NCI-H526 treated with DMSO at 0.1 percent for 48 hours (cell line): ENCODE measurements around the gene B9D1.

Experiments
- DNase-seq: peaks from one replicate; lab custom pipeline; 2025; lab: John Stamatoyannopoulos, UW

Gene B9D1

GRCh38 chr17:19320876-19321275, 41.6 kb downstream of the B9D1 start:
- DNase-seq: no peak

DNA sequence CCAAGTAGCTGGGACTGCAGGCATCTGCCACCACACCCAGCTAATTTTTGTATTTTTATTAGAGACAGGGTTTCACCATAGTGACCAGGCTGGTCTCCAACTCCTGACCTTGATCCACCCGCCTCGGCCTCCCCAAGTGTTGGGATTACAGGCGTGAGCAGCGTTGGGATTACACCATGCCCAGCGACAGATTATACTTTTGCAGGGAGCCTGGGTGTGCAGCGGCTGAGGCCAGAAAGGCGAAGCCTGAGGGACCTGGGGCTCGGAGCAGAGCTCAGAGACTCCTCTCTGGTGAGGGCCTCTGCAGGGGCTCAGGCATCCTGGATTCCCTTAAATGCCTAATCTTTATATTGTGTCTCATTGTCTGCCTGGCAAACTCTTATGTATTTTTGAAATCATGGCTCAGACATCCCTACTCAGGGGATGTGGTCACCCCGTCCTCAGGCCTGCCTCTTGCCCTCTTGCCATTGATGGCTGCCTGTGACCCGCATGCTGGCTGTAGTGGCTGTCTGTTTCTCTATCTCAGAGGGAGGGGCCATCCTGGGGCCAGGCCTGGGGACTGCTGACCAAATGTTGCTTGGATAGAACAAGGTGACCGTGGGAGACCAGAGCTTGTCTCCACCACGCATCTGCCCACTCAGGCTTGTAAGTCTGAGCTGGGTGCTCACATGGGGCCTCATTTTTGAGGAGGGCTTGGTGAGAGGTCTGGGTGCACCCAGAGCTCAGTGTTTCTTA, 42.6 kb downstream of the B9D1 start:
- DNase-seq: no peak

GRCh38 chr17:19318611-19319010, 43.9 kb downstream of the B9D1 start:
- DNase-seq: no peak

DNA sequence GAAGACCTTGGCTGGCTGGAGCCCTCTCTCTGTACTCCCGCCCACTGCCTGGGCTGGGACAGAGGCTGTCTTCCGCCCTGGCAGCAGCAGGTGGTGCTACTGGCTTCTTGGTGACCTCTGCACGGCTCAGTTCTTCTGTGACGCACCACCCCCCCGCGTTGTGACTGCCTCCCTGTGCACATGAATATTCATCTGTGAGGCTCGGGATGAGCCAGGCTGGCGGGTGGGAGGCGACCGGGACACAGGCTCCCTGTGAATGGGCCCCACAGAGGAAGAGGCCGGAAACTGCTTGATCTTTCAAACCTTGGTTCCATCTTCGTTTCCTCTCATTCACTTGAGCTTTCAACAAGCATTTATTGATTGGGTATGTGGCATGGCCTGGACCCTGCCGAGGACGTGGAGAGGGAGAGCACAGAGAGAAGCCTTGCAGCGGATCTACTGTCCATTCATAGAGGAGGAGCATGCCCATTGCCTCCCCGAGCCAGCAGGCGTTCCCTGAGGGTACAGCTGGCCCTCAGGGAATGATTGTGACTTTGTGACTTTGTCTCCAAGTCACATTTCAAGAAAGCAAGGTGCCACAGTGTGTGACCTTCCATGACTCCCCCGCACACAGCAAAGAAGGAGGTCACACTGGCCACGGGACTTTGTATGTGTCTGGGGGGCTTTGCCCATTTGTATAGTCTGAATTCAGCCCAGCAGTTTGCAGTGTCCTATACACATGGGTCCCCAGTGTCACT, 45.0 kb downstream of the B9D1 start:
- DNase-seq: peak; percentile 77

- DNase-seq: no peak
These were observed 45.7 kb downstream of the B9D1 start for GRCh38 chr17:19316761-19317358.

- no peak for DNase-seq
These were observed 47.4 kb downstream of the B9D1 start for GRCh38 chr17:19315104-19315503.

GRCh38 chr17:19313746-19314651, 48.5 kb downstream of the B9D1 start:
- no peak for DNase-seq

- DNase-seq: no peak
These were observed 49.3 kb downstream of the B9D1 start for GRCh38 chr17:19313066-19313745.

DNA sequence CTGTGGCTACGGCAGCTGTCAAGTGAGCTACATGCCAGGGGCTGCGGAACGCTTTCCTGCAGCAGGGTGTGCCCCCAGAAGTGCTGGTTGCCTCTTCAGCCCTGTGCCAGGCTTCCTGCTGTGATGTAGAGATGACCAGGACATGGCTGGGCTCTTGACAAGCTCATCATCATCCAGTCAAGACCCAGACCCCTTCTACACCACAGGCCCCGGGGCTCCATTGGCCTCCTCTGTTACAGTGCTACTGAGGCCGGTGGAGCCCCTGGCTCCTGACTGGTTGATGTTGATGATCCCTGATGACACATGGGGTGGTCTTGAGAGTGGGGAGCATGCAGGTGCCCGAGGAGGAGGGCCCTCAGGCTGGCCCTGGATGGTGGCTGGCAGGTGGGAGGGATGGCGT, 50.1 kb downstream of the B9D1 start:
- DNase-seq: no peak

GRCh38 chr17:19311421-19312215, 50.9 kb downstream of the B9D1 start:
- DNase-seq: no peak

GRCh38 chr17:19311016-19311415, 51.5 kb downstream of the B9D1 start:
- no peak for DNase-seq

- DNase-seq: no peak
These were observed 52.4 kb downstream of the B9D1 start for GRCh38 chr17:19310151-19310550.

DNA sequence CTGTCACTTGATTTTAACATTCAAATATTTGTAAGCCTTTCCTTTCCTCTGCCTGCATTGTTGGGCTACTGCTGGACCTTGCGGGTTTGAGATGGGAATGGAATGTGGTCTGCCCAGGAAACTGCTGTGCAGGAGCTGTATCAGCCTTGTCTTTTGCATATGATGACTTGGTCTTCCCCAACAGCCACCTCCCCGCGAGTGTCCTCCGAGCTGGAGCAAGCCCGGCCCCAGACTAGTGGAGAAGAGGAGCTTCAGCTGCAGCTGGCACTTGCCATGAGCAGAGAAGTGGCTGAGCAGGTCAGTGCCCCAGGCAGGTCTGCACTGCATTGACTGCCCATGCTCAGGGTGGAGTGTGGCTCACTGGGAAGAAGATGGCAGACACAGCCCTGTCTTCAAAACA, 52.8 kb downstream of the B9D1 start:
- DNase-seq: peak; percentile 28

DNA sequence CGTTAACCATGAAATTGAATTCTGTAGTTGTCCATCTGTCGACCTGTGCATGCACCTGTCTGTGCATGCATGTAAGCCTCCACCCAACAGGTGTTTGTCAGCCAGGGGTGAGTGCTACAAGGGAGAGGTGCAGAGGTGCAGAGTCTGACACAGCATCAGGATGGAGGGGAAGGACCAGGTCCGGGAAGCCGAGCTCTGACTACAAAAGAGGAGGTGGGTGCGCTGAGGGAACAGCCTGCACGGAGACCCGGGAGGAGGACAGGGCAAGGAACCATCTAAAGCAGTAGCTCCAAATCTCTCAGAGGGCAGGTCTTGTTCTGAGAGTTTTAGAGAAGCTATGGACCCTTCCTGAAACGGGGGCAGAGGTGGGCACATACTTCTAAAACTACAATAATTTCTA, 54.1 kb downstream of the B9D1 start:
- no peak for DNase-seq

GRCh38 chr17:19307521-19307920, 55.0 kb downstream of the B9D1 start:
- DNase-seq: no peak

DNA sequence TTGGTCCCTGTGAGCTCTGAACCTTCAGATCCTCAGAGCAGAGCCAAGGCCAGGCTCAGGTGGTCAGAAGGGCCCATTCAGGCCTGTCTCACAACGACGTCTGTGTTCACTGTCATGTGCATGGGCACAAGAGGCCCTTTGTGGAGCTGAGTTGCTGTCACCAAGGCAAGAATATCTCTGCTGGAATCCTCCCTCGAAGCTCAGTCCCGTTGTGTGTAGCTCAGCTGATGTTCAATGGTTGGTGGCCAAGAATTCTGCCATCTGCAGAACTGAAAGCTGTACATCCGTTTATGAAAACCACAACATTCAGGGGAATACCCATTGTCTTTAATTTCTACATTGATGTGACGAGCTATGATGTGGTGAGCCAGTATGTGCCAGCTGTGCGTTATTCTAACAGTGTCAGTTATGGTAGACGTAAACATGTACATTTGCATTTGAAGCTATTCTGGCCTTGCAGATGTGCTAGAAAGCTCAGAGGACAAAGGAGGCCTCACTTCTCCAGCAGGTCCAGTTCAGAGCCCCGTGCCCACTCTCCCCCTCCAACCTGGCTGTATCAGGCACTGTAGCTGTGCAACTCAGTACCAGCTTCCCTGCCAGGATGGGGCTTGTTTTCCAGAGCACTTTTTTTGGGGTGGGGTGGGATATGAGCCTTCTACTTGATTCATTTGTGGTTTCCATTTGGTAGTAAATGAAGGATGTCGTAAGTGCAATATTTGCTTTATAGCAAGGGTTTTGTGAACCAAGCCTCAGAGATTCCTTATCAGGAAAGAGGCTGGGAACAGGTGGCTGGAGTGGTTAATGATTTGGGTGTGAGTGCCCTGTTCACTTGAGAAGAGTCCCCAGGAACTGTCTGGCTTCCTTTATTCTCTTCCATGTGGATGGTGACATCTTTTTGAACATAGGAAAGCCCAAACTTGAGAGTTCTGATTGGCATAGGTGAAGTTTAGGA, 56.1 kb downstream of the B9D1 start:
- DNase-seq: no peak

- no peak for DNase-seq
These were observed 56.8 kb downstream of the B9D1 start for GRCh38 chr17:19305761-19306159.

- no peak for DNase-seq
These were observed 57.3 kb downstream of the B9D1 start for GRCh38 chr17:19305256-19305655.

- DNase-seq: no peak
These were observed 57.8 kb downstream of the B9D1 start for GRCh38 chr17:19304751-19305150.

GRCh38 chr17:19304209-19304608, 58.3 kb downstream of the B9D1 start:
- DNase-seq: no peak
